Measurements from ENCODE around the gene DLG5. TPM values are rescaled to one million over a fixed set of nuclear protein-coding genes. Genes with fewer than 3 reads are reported as not detected.

DLG5 gene
- total RNA-seq, 2 experiments from 2014 or later: 3.0 to 4.8 TPM

DNA sequence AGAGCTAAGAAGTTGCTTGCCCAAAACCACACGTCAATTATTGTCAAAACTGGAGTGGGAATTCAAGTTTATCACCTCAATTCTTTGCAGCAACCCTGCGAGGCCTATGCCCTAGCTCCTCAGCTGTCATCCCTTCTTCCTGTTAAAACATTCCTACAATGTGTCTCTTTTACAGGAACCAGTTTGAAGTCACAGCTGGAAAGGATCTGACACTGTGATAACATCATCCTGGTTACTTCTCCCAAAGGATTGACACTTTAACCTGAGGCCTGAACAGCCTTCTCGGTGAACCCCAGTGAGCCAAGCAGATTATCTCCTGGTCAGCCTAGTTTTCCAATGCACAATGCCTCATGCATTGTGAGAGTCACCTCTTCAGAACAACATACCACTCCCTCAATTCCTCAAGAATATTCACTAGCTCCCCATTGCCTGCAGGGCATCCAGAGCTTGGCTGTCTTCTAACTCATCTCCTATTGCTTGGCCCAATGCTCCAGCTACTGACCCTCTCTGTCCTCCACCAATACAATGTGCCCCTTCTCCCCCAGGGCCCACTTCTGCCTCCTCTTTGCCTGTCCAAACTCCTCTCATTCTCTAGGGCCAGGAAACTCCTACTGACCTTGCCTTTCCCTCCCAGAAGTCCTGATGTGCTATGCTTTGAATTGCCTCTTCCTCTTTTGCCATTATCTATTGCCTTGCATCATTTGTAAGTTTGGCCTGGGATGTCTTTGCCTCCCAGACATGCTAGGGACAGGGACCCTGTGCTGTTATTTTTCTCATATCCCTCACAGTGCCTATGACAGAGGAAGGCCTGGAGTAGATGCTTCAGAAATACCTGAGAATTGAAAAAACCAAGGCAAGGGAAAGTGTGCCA is 10.4 kb upstream of the DLG5 start:
- no peak overlapping the region for H3K4me3 Mint-ChIP-seq
- DNase-seq (no peak), ATAC-seq (no peak)
- no peaks in the 10 kb centered on the region for H3K4me1 Mint-ChIP-seq
- H3K36me3 Mint-ChIP-seq: no peaks in the 10 kb centered on the region
- CTCF ChIA-PET: interaction anchor here (0.7 to 1.0 kb wide), 2 partner anchors 99 to 1079 kb away, joined by 3 to 4 read pairs; no protein-coding TSS in a partner anchor
- no peak overlapping the region for H3K27ac Mint-ChIP-seq
- peaks cover 17% of the 10 kb centered on the region for H3K27me3 Mint-ChIP-seq
- no peaks in the 10 kb centered on the region for H3K9me3 Mint-ChIP-seq (ENCODE audit: low read depth)

DNA sequence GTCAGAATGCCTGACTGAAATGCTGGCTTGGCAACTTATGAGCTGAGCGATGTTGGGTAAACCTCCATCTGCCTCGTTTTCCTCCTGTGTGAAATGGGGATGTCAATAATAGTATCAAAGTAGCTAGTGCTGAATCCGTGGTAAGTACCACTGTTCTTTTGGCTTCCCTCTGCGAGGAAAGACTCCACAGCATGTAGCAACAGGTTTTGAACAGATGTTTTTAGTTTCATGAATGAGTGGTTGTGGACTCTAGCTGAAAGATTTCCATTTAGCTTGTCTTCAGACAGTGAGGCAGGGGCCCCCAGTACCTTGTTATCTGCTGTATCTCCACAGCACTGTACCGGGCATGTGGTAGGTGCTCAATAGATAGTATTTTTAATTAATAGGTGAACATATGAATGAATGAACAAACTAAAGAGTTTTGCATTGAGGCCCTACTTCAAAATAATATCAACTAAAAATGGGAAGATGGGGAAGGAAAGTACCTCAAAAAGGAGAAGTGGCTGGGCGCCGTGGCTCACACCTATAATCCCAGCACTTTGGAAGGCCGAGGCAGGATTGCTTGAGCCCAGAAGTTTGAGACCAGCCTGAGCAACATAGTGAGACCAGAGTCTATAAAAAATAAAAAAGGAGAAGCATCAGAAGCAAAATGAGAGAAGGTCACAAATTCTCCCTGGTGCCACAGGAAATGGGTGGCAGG is 5.6 kb upstream of the DLG5 start:
- Mint-ChIP-seq H3K36me3 (no peaks in the 10 kb centered on the region), H3K27me3 (peaks cover 38% of the 10 kb centered on the region), H3K4me1 (peaks cover 6% of the 10 kb centered on the region), H3K4me3 (no peak overlapping the region), H3K27ac (no peak overlapping the region), H3K9me3 (ENCODE audit: low read depth) (no peaks in the 10 kb centered on the region)
- DNase-seq (no peak), ATAC-seq (no peak)
- CTCF ChIA-PET: no interaction called here

DNA sequence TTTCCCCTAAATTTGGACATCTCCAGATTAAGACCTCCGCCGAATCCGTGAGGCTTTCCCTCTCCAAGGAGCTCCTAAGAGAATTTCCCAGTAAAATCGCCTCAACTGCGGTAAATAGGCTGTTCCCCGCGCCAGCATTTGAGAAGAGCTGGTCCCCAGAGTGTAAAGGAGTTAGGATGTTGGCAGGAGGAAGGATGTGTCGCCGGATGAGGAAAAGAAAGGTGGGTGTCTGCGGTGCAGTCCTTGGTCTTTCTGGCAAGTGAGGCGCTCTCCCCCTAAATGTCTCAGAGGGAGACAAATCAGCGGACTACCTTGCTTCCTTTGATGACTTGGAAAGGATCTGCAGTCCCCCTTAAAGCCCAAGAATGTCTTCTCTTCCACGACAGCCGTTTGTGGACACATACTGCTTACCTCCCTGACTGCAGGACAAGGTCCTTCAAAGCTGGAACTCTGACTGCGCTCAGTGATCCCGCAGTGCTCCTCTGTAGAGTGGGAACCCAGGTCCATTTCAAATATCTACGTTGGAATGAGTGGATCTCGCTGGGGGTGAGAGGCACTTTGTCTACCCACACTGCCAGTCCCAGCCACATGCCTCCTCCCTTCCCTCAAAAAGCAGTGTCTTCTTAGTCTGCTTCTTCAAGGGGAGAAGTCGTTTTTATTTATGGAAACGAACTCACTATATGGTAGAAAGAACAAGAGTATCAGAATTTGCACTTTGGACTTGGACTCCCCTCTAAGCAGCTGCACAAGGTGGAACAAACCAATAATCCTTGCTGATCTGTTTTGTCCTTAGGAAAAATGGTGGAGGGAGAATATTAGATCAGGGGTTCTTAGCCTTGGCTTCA is 1.1 kb upstream of the DLG5 start:
- Mint-ChIP-seq H3K36me3 (no peaks in the 10 kb centered on the region), H3K4me3 (peak overlapping the region; percentile 52), H3K9me3 (ENCODE audit: low read depth) (no peaks in the 10 kb centered on the region), H3K27me3 (peaks cover 59% of the 10 kb centered on the region), H3K27ac (no peak overlapping the region), H3K4me1 (peaks cover 11% of the 10 kb centered on the region)
- CTCF ChIA-PET: interaction anchor here (1.2 kb wide), 1 partner anchor 8 kb away, joined by 3 read pairs; no protein-coding TSS in a partner anchor
- DNase-seq (no peak), ATAC-seq (no peak)

DNA sequence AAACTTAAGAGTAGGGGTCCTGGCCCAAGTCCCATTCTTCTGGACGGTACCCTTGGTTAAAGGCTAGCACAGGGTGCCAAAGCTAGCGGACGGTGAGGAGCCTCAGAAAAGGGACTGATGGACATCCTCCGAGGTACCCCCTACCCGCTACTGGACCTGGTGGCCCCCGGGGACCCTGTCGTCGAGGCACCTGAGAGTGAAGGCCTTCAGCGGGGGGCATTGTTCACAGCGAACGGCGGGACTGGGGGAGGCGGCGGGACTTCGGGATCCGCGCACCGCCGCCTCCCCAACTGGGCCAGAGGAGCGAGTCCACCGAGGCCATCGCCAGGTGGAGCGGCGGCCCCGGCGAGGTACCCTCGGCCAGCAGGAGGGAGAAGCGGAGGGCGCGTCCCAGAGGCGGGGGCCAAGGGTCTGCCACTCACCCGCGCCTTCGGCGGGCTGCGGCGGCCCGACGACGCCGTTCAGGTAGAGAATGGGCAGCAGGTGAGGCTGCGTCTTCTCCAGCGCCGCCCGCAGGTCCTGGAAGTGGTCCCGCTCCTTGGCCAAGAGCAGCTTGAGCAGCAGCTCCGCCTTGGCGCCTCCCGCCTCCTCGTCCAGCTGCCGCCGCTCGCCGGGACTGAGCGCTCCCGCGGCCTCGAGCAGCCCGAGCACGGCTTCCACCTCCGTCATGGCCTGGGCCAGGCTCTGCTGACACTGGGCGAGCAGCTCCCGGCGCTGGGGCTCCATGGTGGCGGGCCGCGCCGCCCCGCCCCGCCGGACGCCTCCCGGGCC is 575 bp downstream of the DLG5 start:
- ATAC-seq (peak; percentile 72), DNase-seq (no peak)
- Mint-ChIP-seq H3K4me3 (peak overlapping the region; percentile 39), H3K36me3 (no peaks in the 10 kb centered on the region), H3K4me1 (peaks cover 11% of the 10 kb centered on the region), H3K27ac (no peak overlapping the region), H3K9me3 (ENCODE audit: low read depth) (no peaks in the 10 kb centered on the region), H3K27me3 (peaks cover 50% of the 10 kb centered on the region)
- CTCF ChIA-PET: interaction anchor here (0.5 kb wide), 1 partner anchor 104 kb away, joined by 3 read pairs; no protein-coding TSS in a partner anchor

DNA sequence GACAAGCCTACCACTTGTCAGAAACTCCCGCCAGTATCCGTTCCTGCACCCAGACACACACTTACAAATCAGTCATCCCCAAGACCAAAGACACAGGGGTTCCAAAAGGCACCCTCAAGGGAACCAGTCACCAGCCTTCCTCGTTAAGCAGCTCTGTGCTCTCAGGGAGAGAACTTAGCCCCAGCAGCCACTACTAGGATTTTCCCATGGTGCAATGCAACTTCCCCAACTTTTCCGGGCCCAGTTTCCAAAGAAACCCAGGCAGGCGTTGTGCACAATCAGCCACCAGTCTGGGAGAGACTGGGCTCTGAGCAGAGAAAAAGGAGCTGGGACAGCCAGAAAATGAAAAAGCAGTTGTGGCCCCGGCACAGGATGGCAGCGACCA is 1.2 kb downstream of the DLG5 start:
- Mint-ChIP-seq H3K4me1 (peaks cover 11% of the 10 kb centered on the region), H3K27me3 (peaks cover 51% of the 10 kb centered on the region), H3K9me3 (ENCODE audit: low read depth) (no peaks in the 10 kb centered on the region), H3K27ac (no peak overlapping the region), H3K4me3 (peak overlapping the region; percentile 35), H3K36me3 (no peaks in the 10 kb centered on the region)
- no peak for DNase-seq
- ATAC-seq: no peak
- CTCF ChIA-PET: no interaction called here

DNA sequence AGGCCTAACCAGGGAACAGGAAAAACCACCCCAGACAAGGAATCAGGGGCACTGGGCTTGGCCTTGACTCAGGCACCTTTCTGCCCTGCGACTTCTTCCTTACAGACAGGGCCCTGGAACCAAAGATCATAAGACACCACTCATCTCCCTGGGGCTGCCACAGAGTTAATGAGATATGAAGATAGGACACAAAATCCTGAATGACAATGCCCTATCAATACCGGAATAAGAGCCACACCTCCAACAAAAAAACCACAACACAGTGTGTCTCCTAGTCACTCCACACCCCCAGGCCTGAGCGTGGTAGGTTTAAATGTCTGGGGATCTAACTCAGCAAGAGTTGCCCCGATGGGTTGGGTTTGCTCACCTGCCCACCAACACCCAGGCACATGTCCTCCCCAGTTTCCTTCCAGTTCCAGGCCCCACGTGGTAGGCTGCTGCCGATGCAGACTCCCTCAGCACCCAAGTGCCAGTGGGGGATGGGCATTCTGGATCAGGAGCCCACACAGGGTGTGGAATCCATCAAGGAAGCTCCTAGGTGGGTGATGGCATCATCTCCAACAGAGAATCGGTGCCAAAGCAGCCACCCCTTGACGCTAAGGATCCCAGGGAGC is 3.9 kb downstream of the DLG5 start:
- H3K9me3 Mint-ChIP-seq (ENCODE audit: low read depth): no peaks in the 10 kb centered on the region
- no peak overlapping the region for H3K27ac Mint-ChIP-seq
- CTCF ChIA-PET: no interaction called here
- no peak for DNase-seq
- peaks cover 10% of the 10 kb centered on the region for H3K4me1 Mint-ChIP-seq
- peaks cover 40% of the 10 kb centered on the region for H3K27me3 Mint-ChIP-seq
- ATAC-seq: no peak
- H3K4me3 Mint-ChIP-seq: no peak overlapping the region
- H3K36me3 Mint-ChIP-seq: no peaks in the 10 kb centered on the region

DNA sequence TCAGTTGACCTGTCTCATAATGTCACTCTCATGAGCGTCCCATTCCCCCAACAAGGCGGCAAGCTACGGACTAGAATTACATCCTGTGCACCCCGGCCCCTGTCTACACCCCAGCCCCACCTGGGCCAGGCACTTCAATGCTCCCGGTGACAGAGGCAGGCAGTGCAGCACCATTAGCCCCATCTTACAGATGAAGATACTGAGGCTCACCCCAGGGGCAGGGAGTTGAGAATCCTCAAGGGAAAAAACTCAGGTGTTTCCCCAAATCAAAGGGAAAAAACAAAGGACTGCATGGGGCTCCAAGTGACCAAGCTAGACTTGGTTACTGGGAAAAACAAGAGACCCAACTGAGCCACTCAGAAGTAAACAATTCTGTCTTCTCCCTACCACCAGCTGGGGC is 4.5 kb downstream of the DLG5 start:
- H3K4me3 Mint-ChIP-seq: no peak overlapping the region
- no peaks in the 10 kb centered on the region for H3K9me3 Mint-ChIP-seq (ENCODE audit: low read depth)
- H3K4me1 Mint-ChIP-seq: peaks cover 4% of the 10 kb centered on the region

DNA sequence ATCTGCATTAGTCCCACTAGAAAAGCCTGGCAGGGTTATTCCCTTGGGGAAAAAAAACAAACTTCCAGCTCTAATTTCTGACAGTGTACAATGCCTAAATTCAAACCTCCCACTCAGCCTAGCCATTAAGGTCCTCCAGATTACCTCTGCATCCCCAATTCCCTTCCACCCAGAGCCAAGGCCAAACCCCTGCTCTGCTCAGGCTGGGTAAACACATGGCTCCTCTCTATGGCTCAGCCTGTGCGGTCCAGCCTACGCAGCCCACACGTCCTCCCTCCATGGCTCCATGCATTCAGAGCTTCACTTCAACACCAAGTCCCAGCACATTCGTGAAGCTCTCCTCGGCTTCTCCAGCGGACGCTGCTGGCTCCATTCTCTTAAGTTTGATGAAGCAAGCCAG is 5.2 kb downstream of the DLG5 start:
- H3K36me3 Mint-ChIP-seq: no peaks in the 10 kb centered on the region
- DNase-seq (no peak), ATAC-seq (no peak)
- CTCF ChIA-PET: no interaction called here
- peaks cover 39% of the 10 kb centered on the region for H3K27me3 Mint-ChIP-seq
- H3K4me1 Mint-ChIP-seq: peaks cover 4% of the 10 kb centered on the region
- H3K27ac Mint-ChIP-seq: no peak overlapping the region
- no peak overlapping the region for H3K4me3 Mint-ChIP-seq
- no peaks in the 10 kb centered on the region for H3K9me3 Mint-ChIP-seq (ENCODE audit: low read depth)

More for the DNA sequence above, 4.5 kb downstream of the DLG5 start:
- H3K27me3 Mint-ChIP-seq: peaks cover 39% of the 10 kb centered on the region
- H3K27ac Mint-ChIP-seq: no peak overlapping the region
- DNase-seq: no peak
- CTCF ChIA-PET: no interaction called here
- no peak for ATAC-seq
- H3K36me3 Mint-ChIP-seq: no peaks in the 10 kb centered on the region

DNA sequence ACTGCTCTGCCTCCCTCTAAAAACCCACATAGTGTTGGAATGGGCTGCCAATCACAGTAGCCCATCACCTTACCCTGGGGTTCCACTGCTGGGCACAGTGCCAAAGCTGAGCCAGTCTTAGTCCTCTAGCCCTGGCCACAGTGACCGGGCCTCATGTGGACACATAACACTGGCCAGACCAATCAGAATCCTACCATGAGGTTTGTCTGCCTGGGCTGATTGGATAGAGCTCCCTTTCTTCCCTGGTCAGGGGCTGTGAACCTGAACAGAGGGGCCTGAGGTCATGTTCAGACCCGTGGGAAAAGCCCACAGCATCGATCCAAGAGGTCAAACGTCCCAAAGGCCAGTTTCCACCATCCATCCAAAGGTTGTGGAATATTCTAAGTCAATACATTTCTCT is 6.1 kb downstream of the DLG5 start:
- H3K36me3 Mint-ChIP-seq: no peaks in the 10 kb centered on the region
- no peak overlapping the region for H3K27ac Mint-ChIP-seq
- no peaks in the 10 kb centered on the region for H3K9me3 Mint-ChIP-seq (ENCODE audit: low read depth)
- H3K27me3 Mint-ChIP-seq: peaks cover 36% of the 10 kb centered on the region
- peaks cover 4% of the 10 kb centered on the region for H3K4me1 Mint-ChIP-seq
- ATAC-seq (no peak), DNase-seq (no peak)
- CTCF ChIA-PET: interaction anchor here (1.6 kb wide), 1 partner anchor 8 kb away, joined by 3 read pairs; no protein-coding TSS in a partner anchor
- H3K4me3 Mint-ChIP-seq: no peak overlapping the region

DNA sequence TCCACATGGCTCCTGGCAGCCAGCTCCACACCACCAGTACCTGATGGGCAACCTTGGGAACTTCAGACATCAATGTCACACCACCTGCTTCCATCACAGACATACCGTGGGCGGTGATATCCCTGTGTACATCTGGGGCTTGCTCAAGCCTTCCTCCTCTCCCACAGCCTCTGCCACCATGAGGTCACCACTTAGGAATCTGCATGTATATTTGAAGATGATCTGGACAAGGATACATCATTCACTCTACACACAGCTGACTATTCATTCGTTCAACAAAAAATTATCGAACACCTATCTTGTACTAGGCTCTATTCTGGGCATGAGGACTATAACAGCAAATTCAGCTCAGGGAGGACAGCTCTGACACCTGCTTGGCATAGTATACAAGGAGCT is 6.8 kb downstream of the DLG5 start:
- Mint-ChIP-seq H3K27ac (no peak overlapping the region), H3K36me3 (no peaks in the 10 kb centered on the region), H3K27me3 (peaks cover 31% of the 10 kb centered on the region), H3K4me1 (no peaks in the 10 kb centered on the region), H3K9me3 (ENCODE audit: low read depth) (no peaks in the 10 kb centered on the region), H3K4me3 (no peak overlapping the region)
- ATAC-seq (no peak), DNase-seq (no peak)
- CTCF ChIA-PET: interaction anchor here (1.6 kb wide), 1 partner anchor 9 kb away, joined by 3 read pairs; no protein-coding TSS in a partner anchor

DNA sequence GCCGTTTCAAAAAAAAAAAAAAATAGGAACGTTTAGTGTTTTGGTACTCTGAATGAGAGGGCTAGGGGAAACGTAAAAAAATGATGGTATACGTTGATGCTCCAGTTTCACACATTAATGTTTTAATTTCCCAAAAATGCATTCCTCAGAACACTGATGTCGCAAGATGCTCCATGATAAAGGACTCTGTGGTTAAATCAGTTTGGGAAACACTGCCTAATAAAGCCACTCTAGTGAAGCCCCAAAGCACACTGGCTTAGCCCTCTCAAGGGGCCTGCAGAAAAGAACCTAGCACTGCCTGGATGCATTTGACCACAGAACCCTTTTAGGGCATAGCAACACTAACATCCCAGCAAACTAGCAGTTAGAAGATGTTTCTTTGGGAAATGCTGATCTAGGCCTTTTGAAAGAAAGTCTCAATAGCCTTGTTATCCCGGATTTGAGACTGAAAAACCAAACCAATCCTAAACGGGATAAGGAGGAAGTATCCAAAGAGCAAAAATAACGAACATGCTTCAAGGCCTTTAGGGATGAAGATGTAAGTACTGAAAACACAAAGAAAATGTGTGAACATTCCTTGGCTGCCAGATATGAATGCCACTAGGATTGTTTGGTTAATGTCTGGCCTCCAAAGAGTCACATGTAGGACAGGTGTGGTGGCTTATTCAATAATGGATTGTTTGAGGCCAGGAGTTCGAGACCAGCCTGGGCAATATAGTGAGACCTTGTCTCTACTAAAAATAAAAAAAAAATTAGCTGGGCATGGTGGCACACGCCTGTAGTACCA is 11.0 kb downstream of the DLG5 start:
- Mint-ChIP-seq H3K9me3 (ENCODE audit: low read depth) (no peaks in the 10 kb centered on the region), H3K4me3 (no peak overlapping the region), H3K27ac (no peak overlapping the region), H3K4me1 (peaks cover 6% of the 10 kb centered on the region), H3K27me3 (peaks cover 26% of the 10 kb centered on the region), H3K36me3 (no peaks in the 10 kb centered on the region)
- ATAC-seq (no peak), DNase-seq (no peak)
- CTCF ChIA-PET: no interaction called here

DNA sequence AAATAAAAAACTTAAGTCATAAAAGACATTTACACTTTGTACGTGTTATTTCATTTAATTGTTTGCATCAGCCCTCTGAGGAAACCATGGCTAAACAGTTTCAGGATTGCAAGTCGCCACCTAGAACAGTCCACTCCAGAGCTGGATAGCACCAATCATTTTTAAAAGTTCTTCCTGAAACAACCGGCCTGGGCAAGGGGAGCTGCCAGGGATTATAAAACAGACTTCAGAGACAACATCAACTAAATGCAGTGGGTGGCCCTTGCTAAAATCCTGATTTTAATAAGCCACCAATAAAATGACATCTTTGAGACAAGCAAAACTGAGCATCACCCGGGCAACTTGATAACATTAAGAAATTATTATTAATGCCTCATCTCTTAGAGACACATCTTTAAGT is 13.5 kb downstream of the DLG5 start:
- peaks cover 6% of the 10 kb centered on the region for H3K4me1 Mint-ChIP-seq
- DNase-seq (no peak), ATAC-seq (no peak)
- no peaks in the 10 kb centered on the region for H3K9me3 Mint-ChIP-seq (ENCODE audit: low read depth)
- no peaks in the 10 kb centered on the region for H3K36me3 Mint-ChIP-seq
- CTCF ChIA-PET: no interaction called here
- peaks cover 33% of the 10 kb centered on the region for H3K27me3 Mint-ChIP-seq
- no peak overlapping the region for H3K4me3 Mint-ChIP-seq
- no peak overlapping the region for H3K27ac Mint-ChIP-seq

Measured in activated CD8-positive, alpha-beta memory T cell treated with anti-CD3 and anti-CD28 coated beads, Interleukin-2, amount 10 ng/mL, durations not matched to agents 7 days and 5 days (primary cell).